Measurements from ENCODE around the gene LRRC40.

Gene LRRC40

GRCh38 chr1:70134148-70134547 is 71.2 kb downstream of the LRRC40 start:
- in situ Hi-C loops (cut with MboI; ENCODE audit: low sequenced_read_pairs) = no loop called here

- in situ Hi-C loops (cut with MboI; ENCODE audit: low sequenced_read_pairs) = no loop called here
Observed at GRCh38 chr1:70117046-70117445, 88.3 kb downstream of the LRRC40 start.

DNA sequence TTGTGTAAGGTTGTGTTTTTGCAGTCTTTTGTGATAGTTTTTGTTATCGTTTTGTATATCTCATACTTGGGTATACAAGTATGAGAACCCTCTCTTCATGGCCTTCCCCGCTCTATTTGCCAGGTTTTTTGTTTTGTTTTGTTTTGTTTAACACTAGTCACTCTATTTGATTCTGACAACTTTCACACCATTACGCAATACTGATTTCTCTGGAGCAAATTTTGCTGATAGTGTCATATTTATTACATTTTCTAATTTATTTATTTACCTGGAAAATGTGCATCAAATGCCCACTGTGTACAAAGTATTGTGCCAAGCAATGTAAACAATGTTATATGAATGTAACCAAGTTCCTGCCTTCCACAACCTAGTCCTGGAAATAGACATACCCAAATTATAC is 90.1 kb downstream of the LRRC40 start:
- in situ Hi-C loops (cut with MboI; ENCODE audit: low sequenced_read_pairs) = no loop called here

DNA sequence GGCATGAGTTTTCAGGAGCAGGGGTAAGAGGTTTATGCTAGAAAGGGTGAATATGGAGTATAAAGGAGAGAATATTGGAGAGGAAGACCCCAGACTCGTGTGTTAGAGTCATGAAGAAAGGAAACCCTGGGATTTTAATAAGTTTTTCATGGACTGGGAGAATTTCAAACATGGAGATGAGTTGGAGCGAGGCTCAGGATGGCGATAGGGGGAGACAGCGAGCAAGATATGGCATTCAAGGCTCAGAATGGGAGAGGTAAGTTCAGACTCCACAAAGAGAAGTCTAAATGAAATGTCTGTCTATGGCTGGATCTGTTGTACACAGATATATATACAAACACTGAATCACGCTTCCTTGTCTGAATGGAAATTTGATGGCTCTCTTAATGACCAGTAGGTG is 92.5 kb downstream of the LRRC40 start:
- in situ Hi-C loops (cut with MboI; ENCODE audit: low sequenced_read_pairs) = no loop called here

GRCh38 chr1:70109241-70109640 is 96.1 kb downstream of the LRRC40 start:
- in situ Hi-C loops (cut with MboI; ENCODE audit: low sequenced_read_pairs) = no loop called here

DNA sequence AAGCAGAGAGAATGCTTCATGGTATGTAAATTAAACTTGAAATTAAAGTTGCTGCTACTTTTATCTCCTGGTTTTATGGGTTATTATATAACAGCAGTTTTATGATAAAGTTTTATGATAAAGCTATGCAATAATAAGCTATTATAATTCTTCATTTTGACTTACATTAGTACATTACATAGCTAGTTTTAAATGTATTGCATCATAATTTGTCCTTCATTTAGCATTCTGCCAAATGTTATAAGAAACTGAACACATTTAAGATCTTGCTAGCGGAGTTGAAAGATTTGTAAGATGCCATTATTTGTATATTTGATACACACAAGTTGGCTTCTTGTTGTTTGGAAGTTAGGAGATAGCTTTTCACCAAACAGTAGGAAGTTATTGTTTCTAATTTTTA is 101.6 kb downstream of the LRRC40 start:
- in situ Hi-C loops (cut with MboI; ENCODE audit: low sequenced_read_pairs) = no loop called here

- in situ Hi-C loops (cut with MboI; ENCODE audit: low sequenced_read_pairs) = no loop called here
Observed at GRCh38 chr1:70101774-70102173, 103.6 kb downstream of the LRRC40 start.

GRCh38 chr1:70101231-70101630 is 104.1 kb downstream of the LRRC40 start:
- in situ Hi-C loops (cut with MboI; ENCODE audit: low sequenced_read_pairs) = no loop called here

All from HL-60/S4 treated with phorbol 12-myristate 13-acetate at 8.2 ng/mL for 4 days and 3 days (cell line).